CD4-positive, alpha-beta T cell treated with Interleukin-2 at 100 ng/mL for 4 hours (primary cell): Measurements from ENCODE around the gene ZNF662.
"Not testable (repeated sequence)": the region's sequence is repeated elsewhere in the genome, so short reads cannot be mapped to it uniquely, and the experiment has no call there.

Experiments used
- DNase-seq: peaks from one replicate; pipeline ENCODE4 v3.0.0-alpha.2; 2020; ENCODE audit warnings: low spot score

Gene ZNF662

GRCh38 chr3:42906070-42906847 lies at the start of gene ZNF662:
Gene ZNF662, plus strand, starts transcription at chr3:42906142. Its CDS starts 1,973 bp downstream, at chr3:42908115.
- DNase-seq, result no peak

- DNase-seq, result no peak
These were observed 49.4 kb upstream of the ZNF662 start for GRCh38 chr3:42856544-42856943.

GRCh38 chr3:42864321-42864950 lies 41.5 kb upstream of the ZNF662 start:
- DNase-seq, result no peak

- DNase-seq, result no peak
These were observed 40.7 kb upstream of the ZNF662 start for GRCh38 chr3:42865256-42865655.

- no peak for DNase-seq
These were observed 38.8 kb upstream of the ZNF662 start for GRCh38 chr3:42867138-42867537.

- no peak for DNase-seq
These were observed 37.1 kb upstream of the ZNF662 start for GRCh38 chr3:42868841-42869240.

GRCh38 chr3:42871592-42872196 lies 34.2 kb upstream of the ZNF662 start:
- DNase-seq, result no peak

- DNase-seq, result no peak
These were observed 33.2 kb upstream of the ZNF662 start for GRCh38 chr3:42872718-42873117.

GRCh38 chr3:42873221-42873982 lies 32.5 kb upstream of the ZNF662 start:
- DNase-seq, result no peak

GRCh38 chr3:42874749-42875148 lies 31.2 kb upstream of the ZNF662 start:
- DNase-seq, result no peak

GRCh38 chr3:42875325-42876151 lies 30.4 kb upstream of the ZNF662 start, which contains the start of gene CYP8B1:
Gene CYP8B1, minus strand, starts transcription at chr3:42875879. Its CDS starts 63 bp downstream, at chr3:42875816.
- no peak for DNase-seq

- DNase-seq, result no peak
These were observed 29.5 kb upstream of the ZNF662 start for GRCh38 chr3:42876401-42876800.

GRCh38 chr3:42876940-42877720 lies 28.8 kb upstream of the ZNF662 start:
- no peak for DNase-seq

GRCh38 chr3:42877881-42878280 lies 28.1 kb upstream of the ZNF662 start:
- DNase-seq, result no peak

- no peak for DNase-seq
These were observed 25.8 kb upstream of the ZNF662 start for GRCh38 chr3:42880183-42880582.

GRCh38 chr3:42880601-42881451 lies 25.1 kb upstream of the ZNF662 start:
- peak; percentile 86 for DNase-seq

GRCh38 chr3:42883251-42883930 lies 22.6 kb upstream of the ZNF662 start:
- not testable (repeated sequence) for DNase-seq

- DNase-seq, result no peak
These were observed 21.6 kb upstream of the ZNF662 start for GRCh38 chr3:42884324-42884723.

GRCh38 chr3:42886294-42886822 lies 19.6 kb upstream of the ZNF662 start:
- no peak for DNase-seq
